GM21423 (cell line): ENCODE measurements around the gene TMEM131L.

Source experiments
- ATAC-seq: cut with Tn5 transposase; IDR thresholded peaks from one replicate; pipeline ENCODE4 v1.9.1; 2021; ENCODE audit warnings: mild to moderate bottlenecking, moderate library complexity; ENCODE audit not compliant: unreplicated experiment

Gene TMEM131L

GRCh38 chr4:153474251-153474650 lies 8.1 kb downstream of the TMEM131L start:
- no peak for ATAC-seq

- ATAC-seq: no peak
Measured at GRCh38 chr4:153476829-153477574, 10.8 kb downstream of the TMEM131L start.

- no peak for ATAC-seq
Measured at GRCh38 chr4:153479101-153479500, 12.9 kb downstream of the TMEM131L start.

GRCh38 chr4:153480704-153481103 lies 14.5 kb downstream of the TMEM131L start:
- ATAC-seq: no peak

GRCh38 chr4:153481478-153481877 lies 15.3 kb downstream of the TMEM131L start:
- no peak for ATAC-seq

GRCh38 chr4:153483432-153484418 lies 17.6 kb downstream of the TMEM131L start:
- ATAC-seq: no peak

GRCh38 chr4:153485359-153485758 lies 19.2 kb downstream of the TMEM131L start:
- ATAC-seq: no peak

- no peak for ATAC-seq
Measured at GRCh38 chr4:153485860-153486259, 19.7 kb downstream of the TMEM131L start.

GRCh38 chr4:153486281-153487151 lies 20.4 kb downstream of the TMEM131L start:
- ATAC-seq: no peak

- ATAC-seq: peak; percentile 51
Measured at GRCh38 chr4:153488006-153488891, 22.1 kb downstream of the TMEM131L start.

- no peak for ATAC-seq
Measured at GRCh38 chr4:153489856-153490558, 23.8 kb downstream of the TMEM131L start.

GRCh38 chr4:153490985-153491483 lies 24.9 kb downstream of the TMEM131L start:
- ATAC-seq: no peak

- ATAC-seq: no peak
Measured at GRCh38 chr4:153494562-153494961, 28.4 kb downstream of the TMEM131L start.

GRCh38 chr4:153495480-153496193 lies 29.5 kb downstream of the TMEM131L start:
- ATAC-seq: no peak

GRCh38 chr4:153497091-153497531 lies 31.0 kb downstream of the TMEM131L start:
- peak; percentile 35 for ATAC-seq

- ATAC-seq: peak; percentile 68
Measured at GRCh38 chr4:153497988-153498967, 32.1 kb downstream of the TMEM131L start.

GRCh38 chr4:153499005-153499404 lies 32.8 kb downstream of the TMEM131L start:
- ATAC-seq: no peak
